Dedifferentiated amniotic fluid mesenchymal stem cell (primary cell): ENCODE results near the gene CXorf49B.
"Not testable (repeated sequence)": the region's sequence is repeated elsewhere in the genome, so short reads cannot be mapped to it uniquely, and the experiment has no call there.

Source experiments
- DNase-seq: peaks from one replicate; pipeline ENCODE4 v3.0.0-alpha.2; 2016; ENCODE audit errors: extremely low spot score

CXorf49B gene

GRCh38 chrX:71763049-71763448, at the start of gene CXorf49B:
Gene CXorf49B, plus strand, starts transcription at chrX:71763349. Its CDS starts 75 bp downstream, at chrX:71763424.
- DNase-seq, result not testable (repeated sequence)

- not testable (repeated sequence) for DNase-seq
Measured at GRCh38 chrX:71714064-71714463, 49.1 kb upstream of the CXorf49B start.

GRCh38 chrX:71715551-71715950, 47.6 kb upstream of the CXorf49B start:
- DNase-seq, result not testable (repeated sequence)

GRCh38 chrX:71716323-71716722, 46.8 kb upstream of the CXorf49B start:
- not testable (repeated sequence) for DNase-seq

GRCh38 chrX:71718185-71718584, 45.0 kb upstream of the CXorf49B start, which contains the start of gene CXorf49:
Gene CXorf49, minus strand, starts transcription at chrX:71718285. Its CDS starts 134 bp downstream, at chrX:71718151.
- DNase-seq, result not testable (repeated sequence)

- DNase-seq, result not testable (repeated sequence)
Measured at GRCh38 chrX:71719195-71719594, 44.0 kb upstream of the CXorf49B start.

- DNase-seq, result not testable (repeated sequence)
Measured at GRCh38 chrX:71720289-71720886, 42.8 kb upstream of the CXorf49B start.

GRCh38 chrX:71760688-71761281, 2.4 kb upstream of the CXorf49B start:
- DNase-seq, result not testable (repeated sequence)

GRCh38 chrX:71764832-71765231, 1.7 kb downstream of the CXorf49B start:
- DNase-seq, result not testable (repeated sequence)

GRCh38 chrX:71765613-71766012, 2.5 kb downstream of the CXorf49B start:
- not testable (repeated sequence) for DNase-seq

GRCh38 chrX:71767134-71767533, 4.0 kb downstream of the CXorf49B start:
- not testable (repeated sequence) for DNase-seq

- DNase-seq, result not testable (repeated sequence)
Measured at GRCh38 chrX:71778322-71778721, 15.2 kb downstream of the CXorf49B start.

GRCh38 chrX:71782225-71782949, 19.2 kb downstream of the CXorf49B start:
- not testable (repeated sequence) for DNase-seq

- DNase-seq, result not testable (repeated sequence)
Measured at GRCh38 chrX:71782950-71783299, 19.8 kb downstream of the CXorf49B start.

GRCh38 chrX:71783569-71784347, 20.6 kb downstream of the CXorf49B start:
- DNase-seq, result not testable (repeated sequence)

GRCh38 chrX:71784348-71784983, 21.3 kb downstream of the CXorf49B start:
- DNase-seq, result not testable (repeated sequence)

GRCh38 chrX:71806450-71806849, 43.3 kb downstream of the CXorf49B start:
- DNase-seq, result not testable (repeated sequence)

- DNase-seq, result no peak
Measured at GRCh38 chrX:71809886-71810285, 46.7 kb downstream of the CXorf49B start.

GRCh38 chrX:71814123-71814912, 51.2 kb downstream of the CXorf49B start:
- no peak for DNase-seq

GRCh38 chrX:71815121-71815905, 52.2 kb downstream of the CXorf49B start:
- no peak for DNase-seq
